ENCODE measurements around the gene LONRF2.

DNA sequence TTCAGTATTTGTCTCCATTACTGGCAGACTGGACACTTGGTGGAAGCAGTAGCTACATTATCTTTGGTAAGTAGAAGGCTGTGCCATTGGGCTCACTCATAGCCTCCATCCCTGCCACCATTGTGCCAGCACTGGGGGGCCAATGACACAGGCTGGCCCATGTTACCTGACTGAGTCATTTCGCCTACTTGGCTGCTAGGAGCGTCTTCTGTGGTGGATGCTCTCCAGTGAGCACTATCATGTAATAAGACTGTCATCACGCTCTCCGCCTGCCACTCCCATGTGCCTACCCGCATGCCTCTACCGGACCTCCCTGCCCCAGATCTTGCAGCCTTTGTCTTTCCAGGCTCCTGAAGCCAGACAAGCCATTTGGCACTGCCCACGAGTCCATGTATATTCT is 56.2 kb downstream of the LONRF2 start:
- TF ChIP-seq POLR2A (IDR thresholded peaks at IDR 0.05; ENCODE audit: low read depth, low read length) (no peak), BHLHE40 (IDR thresholded peaks at IDR 0.05; ENCODE audit: low read depth, low read length) (no peak), MAZ (IDR thresholded peaks at IDR 0.05; ENCODE audit: borderline replicate concordance, low read depth, low read length) (no peak), MAFK (IDR thresholded peaks at IDR 0.05; ENCODE audit: low read depth, low read length) (no peak), CEBPB (IDR thresholded peaks at IDR 0.05; ENCODE audit: low read depth, low read length) (no peak), NFE2L2 (IDR thresholded peaks at IDR 0.05; ENCODE audit: low read depth, low read length) (no peak), CHD1 (IDR thresholded peaks at IDR 0.05; ENCODE audit: low read depth, low read length) (no peak), FOS (IDR thresholded peaks at IDR 0.05; ENCODE audit: low read depth, low read length) (no peak), ELK1 (IDR thresholded peaks at IDR 0.05; ENCODE audit: borderline replicate concordance, low read depth, low read length) (no peak), RAD21 (IDR thresholded peaks at IDR 0.05; ENCODE audit: low read length) (no peak)
- TF ChIP-seq, protein P1, sequence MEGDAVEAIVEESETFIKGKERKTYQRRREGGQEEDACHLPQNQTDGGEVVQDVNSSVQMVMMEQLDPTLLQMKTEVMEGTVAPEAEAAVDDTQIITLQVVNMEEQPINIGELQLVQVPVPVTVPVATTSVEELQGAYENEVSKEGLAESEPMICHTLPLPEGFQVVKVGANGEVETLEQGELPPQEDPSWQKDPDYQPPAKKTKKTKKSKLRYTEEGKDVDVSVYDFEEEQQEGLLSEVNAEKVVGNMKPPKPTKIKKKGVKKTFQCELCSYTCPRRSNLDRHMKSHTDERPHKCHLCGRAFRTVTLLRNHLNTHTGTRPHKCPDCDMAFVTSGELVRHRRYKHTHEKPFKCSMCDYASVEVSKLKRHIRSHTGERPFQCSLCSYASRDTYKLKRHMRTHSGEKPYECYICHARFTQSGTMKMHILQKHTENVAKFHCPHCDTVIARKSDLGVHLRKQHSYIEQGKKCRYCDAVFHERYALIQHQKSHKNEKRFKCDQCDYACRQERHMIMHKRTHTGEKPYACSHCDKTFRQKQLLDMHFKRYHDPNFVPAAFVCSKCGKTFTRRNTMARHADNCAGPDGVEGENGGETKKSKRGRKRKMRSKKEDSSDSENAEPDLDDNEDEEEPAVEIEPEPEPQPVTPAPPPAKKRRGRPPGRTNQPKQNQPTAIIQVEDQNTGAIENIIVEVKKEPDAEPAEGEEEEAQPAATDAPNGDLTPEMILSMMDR (conservative IDR thresholded peaks at IDR 0.05; ENCODE audit: low read depth, low read length) = no peak
- TF ChIP-seq, protein P2, sequence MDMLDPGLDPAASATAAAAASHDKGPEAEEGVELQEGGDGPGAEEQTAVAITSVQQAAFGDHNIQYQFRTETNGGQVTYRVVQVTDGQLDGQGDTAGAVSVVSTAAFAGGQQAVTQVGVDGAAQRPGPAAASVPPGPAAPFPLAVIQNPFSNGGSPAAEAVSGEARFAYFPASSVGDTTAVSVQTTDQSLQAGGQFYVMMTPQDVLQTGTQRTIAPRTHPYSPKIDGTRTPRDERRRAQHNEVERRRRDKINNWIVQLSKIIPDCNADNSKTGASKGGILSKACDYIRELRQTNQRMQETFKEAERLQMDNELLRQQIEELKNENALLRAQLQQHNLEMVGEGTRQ (IDR thresholded peaks at IDR 0.05; ENCODE audit: low read depth, low read length) = no peak

All from IMR-90 (cell line).